A549 (cell line): Measurements from ENCODE around the gene LCE5A. TPM values are rescaled to one million over a fixed set of nuclear protein-coding genes. Genes with fewer than 3 reads are reported as not detected.

Experiments used
- ATAC-seq, 2 experiments: fragments of 200-7000 bp in 1 of 2; fragments of >200 bp in 1 of 2; cut with Nextera tagmentation in 1 of 2; cut with Tn5 transposase in 1 of 2; 3 replicates each; pipeline versions ENCODE4 v1.8.0 to v1.9.1; 2018 to 2020; ENCODE audit warnings: mild to moderate bottlenecking in 1 of 2, moderate library complexity in 1 of 2
- CTCF ChIA-PET: fragments of 300-600 bp; sonication (Branson Sonifier 250); formaldehyde crosslinking; extraction: SDS; loops from one replicate; lab custom pipeline; 2021; ENCODE audit warnings: antibody characterized with exemption, inconsistent platforms; lab: Yijun Ruan, JAX
- POLR2A ChIA-PET: fragments of 350-600 bp; formaldehyde crosslinking; extraction: SDS; loops from one replicate; lab custom pipeline; 2021; ENCODE audit warnings: antibody characterized with exemption, inconsistent platforms; lab: Yijun Ruan, JAX
- DNase-seq, 2 experiments: peaks; one replicate each; pipeline versions ENCODE4 v3.0.0 to v3.0.0-alpha.2; 2011 to 2016; ENCODE audit warnings: low read depth in 1 of 2, low spot score in 1 of 2
- FAIRE-seq: peaks from 2 replicates; lab custom pipeline; 2011; peaks lifted over from hg19 to GRCh38; lab: Jason Lieb, UNC
- H3K27ac ChIP-seq, 2 experiments: fragments of >200 bp; sonication (Bioruptor Twin); formaldehyde crosslinking; 3 replicates each; pipeline ENCODE4 v1.5.1; 2016 to 2017
- H3K4me1 ChIP-seq: fragments of >200 bp; sonication (Bioruptor Twin); formaldehyde crosslinking; 3 replicates; pipeline ENCODE4 v1.6.1; 2016
- H3K4me2 ChIP-seq: fragments of >200 bp; sonication (Bioruptor Twin); formaldehyde crosslinking; 3 replicates; pipeline ENCODE4 v1.6.1; 2016
- H3K4me3 ChIP-seq: fragments of >200 bp; sonication (Bioruptor Twin); formaldehyde crosslinking; 3 replicates; pipeline ENCODE4 v1.5.1; 2016
- H3K9me3 ChIP-seq: fragments of >200 bp; sonication (Bioruptor Twin); formaldehyde crosslinking; 3 replicates; pipeline ENCODE4 v1.6.1; 2016
- BCL3 ChIP-seq: fragments of >200 bp; sonication (Bioruptor Twin); formaldehyde crosslinking; IDR thresholded peaks from 3 replicates; pipeline ENCODE4 v1.6.1; 2016
- BHLHE40 ChIP-seq: IDR thresholded peaks from 2 replicates; pipeline ENCODE4 v1.6.1; 2012; ENCODE audit warnings: low read depth, low read length, inconsistent platforms
- CBX2 ChIP-seq: fragments of 200-600 bp; sonication (generic); IDR thresholded peaks from 2 replicates; pipeline ENCODE4 v1.6.1; 2016; ENCODE audit warnings: low read depth, mild to moderate bottlenecking, borderline replicate concordance
- CBX8 ChIP-seq: fragments of 200-600 bp; sonication (generic); IDR thresholded peaks from 2 replicates; pipeline ENCODE4 v1.6.1; 2016
- CEBPB ChIP-seq, 2 experiments: fragments of >200 bp in 1 of 2; sonication (Bioruptor Twin) in 1 of 2; formaldehyde crosslinking in 1 of 2; IDR thresholded peaks; 2 replicates each; pipeline ENCODE4 v1.6.1; 2012 to 2016
- CTCF ChIP-seq: fragments of >200 bp; sonication (Bioruptor Twin); formaldehyde crosslinking; IDR thresholded peaks from 3 replicates; pipeline ENCODE4 v1.5.1; 2016
- E2F6 ChIP-seq: IDR thresholded peaks from 2 replicates; pipeline ENCODE4 v1.6.1; 2012; ENCODE audit warnings: low read depth, borderline replicate concordance
- EP300 ChIP-seq, 2 experiments: fragments of >200 bp; sonication (Bioruptor Twin); formaldehyde crosslinking; IDR thresholded peaks; 2 replicates in 1 of 2; 3 replicates in 1 of 2; pipeline ENCODE4 v1.6.1; 2016 to 2017
- FOSL2 ChIP-seq, 2 experiments: fragments of 450-650 bp in 1 of 2; fragments of >200 bp in 1 of 2; sonication (Bioruptor Twin) in 1 of 2; formaldehyde crosslinking; IDR thresholded peaks; 2 replicates each; pipeline versions ENCODE4 v1.5.0 to v1.6.1; 2016 to 2020; ENCODE audit warnings: mild to moderate bottlenecking in 1 of 2, moderate library complexity in 1 of 2
- HOXA7 ChIP-seq: fragments of 250-450 bp; sonication (Bioruptor Pico); IDR thresholded peaks from 2 replicates; pipeline ENCODE4 v1.5.0; 2020; ENCODE audit warnings: mild to moderate bottlenecking, moderate library complexity
- HOXB13 ChIP-seq: fragments of 250-450 bp; sonication (Bioruptor Pico); IDR thresholded peaks from 2 replicates; pipeline ENCODE4 v1.5.0; 2020; ENCODE audit warnings: low read depth, mild to moderate bottlenecking, moderate library complexity
- HOXB5 ChIP-seq: fragments of 250-450 bp; sonication (Bioruptor Pico); IDR thresholded peaks from 2 replicates; pipeline ENCODE4 v1.5.0; 2020; ENCODE audit warnings: mild to moderate bottlenecking, moderate library complexity
- JUNB ChIP-seq: fragments of >200 bp; sonication (Bioruptor Twin); formaldehyde crosslinking; IDR thresholded peaks from 2 replicates; pipeline ENCODE4 v1.6.1; 2016
- MAZ ChIP-seq: fragments of 150-350 bp; IDR thresholded peaks from 2 replicates; pipeline ENCODE4 v1.6.1; 2014; ENCODE audit warnings: antibody characterized with exemption, low read depth, low read length, borderline replicate concordance
- MYC ChIP-seq: IDR thresholded peaks from 2 replicates; pipeline ENCODE4 v1.6.1; 2012; ENCODE audit warnings: mild to moderate bottlenecking, inconsistent platforms, low read length, improper control_type of control experiment, borderline replicate concordance
- NFE2L2 ChIP-seq: fragments of 150-350 bp; conservative IDR thresholded peaks from 2 replicates; pipeline ENCODE4 v1.6.1; 2014; ENCODE audit warnings: low read length
- PHF8 ChIP-seq: fragments of 200-600 bp; sonication (generic); IDR thresholded peaks from 2 replicates; pipeline ENCODE4 v1.6.1; 2016; ENCODE audit warnings: low read depth, mild to moderate bottlenecking, antibody characterized with exemption, moderate library complexity, borderline replicate concordance
- RAD21 ChIP-seq, 2 experiments: fragments of >200 bp in 1 of 2; sonication (Bioruptor Twin) in 1 of 2; formaldehyde crosslinking in 1 of 2; IDR thresholded peaks in 1 of 2; conservative IDR thresholded peaks in 1 of 2; 2 replicates in 1 of 2; 3 replicates in 1 of 2; pipeline ENCODE4 v1.6.1; 2012 to 2018; ENCODE audit warnings: inconsistent platforms in 1 of 2
- SMC3 ChIP-seq: fragments of >200 bp; sonication (Bioruptor Twin); formaldehyde crosslinking; IDR thresholded peaks from 3 replicates; pipeline ENCODE4 v1.6.1; 2018; ENCODE audit warnings: inconsistent platforms
- TP53 ChIP-seq: fragments of 250-450 bp; sonication (Bioruptor Pico); IDR thresholded peaks from 2 replicates; pipeline ENCODE4 v1.5.0; 2021; ENCODE audit warnings: mild to moderate bottlenecking, moderate library complexity
- USF2 ChIP-seq: fragments of 450-650 bp; IDR thresholded peaks from 2 replicates; pipeline ENCODE4 v1.6.1; 2014; ENCODE audit warnings: antibody characterized with exemption
- ZC3H11A ChIP-seq: fragments of 450-650 bp; IDR thresholded peaks from 2 replicates; pipeline ENCODE4 v1.6.1; 2014; ENCODE audit warnings: antibody characterized with exemption, mild to moderate bottlenecking
- ZFP36 ChIP-seq: fragments of 450-650 bp; IDR thresholded peaks from 2 replicates; pipeline ENCODE4 v1.6.1; 2014; ENCODE audit warnings: borderline replicate concordance; ENCODE audit not compliant: partially characterized antibody
- ZSCAN20 ChIP-seq: fragments of 250-450 bp; sonication (Bioruptor Pico); IDR thresholded peaks from 2 replicates; pipeline ENCODE4 v1.8.0; 2022; ENCODE audit warnings: mild to moderate bottlenecking, moderate library complexity
- WGBS: methylation state at CpG from one replicate; pipeline ENCODE4 v1.1.6; 2017; ENCODE audit errors: missing lambda C conversion rate; 5-methylcytosine and 5-hydroxymethylcytosine counted together
- polyA plus RNA-seq, 4 experiments: library from polyadenylated mRNA; depleted of rRNA in 3 of 4; stranded (reverse); fragments of >200 nt; fragmentation: RNase III in 1 of 4; extraction: RNeasy Plus Mini Kit Qiagen cat#74134 plus additional on column Dnase treatment in 1 of 4; gene quantifications; 2 replicates in 3 of 4; 3 replicates in 1 of 4; pipeline ENCODE4 v1.2.3, GENCODE V29; 2011 to 2017
- TF ChIP-seq, protein P1 (sequence below): fragments of 200-600 bp; sonication (generic); IDR thresholded peaks from 2 replicates; pipeline ENCODE4 v1.6.1; 2016; ENCODE audit warnings: antibody characterized with exemption, mild to moderate bottlenecking, moderate library complexity

LCE5A gene
- polyA plus RNA-seq, 2 of the 4 experiments (the other 2 are of a cell fraction), result not detected

GRCh38 chr1:152495066-152495675 is 15.4 kb upstream of the LCE5A start:
- Histone ChIP-seq H3K27ac (no peak overlapping the region), H3K9me3 (no peaks in the 10 kb centered on the region), H3K4me1 (peaks cover 16% of the 10 kb centered on the region), H3K4me3 (no peak overlapping the region), H3K4me2 (no peak overlapping the region)
- ATAC-seq (no peak), FAIRE-seq (no peak), DNase-seq (peak in 1 of 2 experiments; percentile 30)
- POLR2A ChIA-PET, result no interaction called here
- CTCF ChIA-PET, result interaction anchor here (1.2 to 7.4 kb wide), 3 partner anchors 37 to 96 kb away, joined by 3 to 75 read pairs (median 3); no protein-coding TSS in a partner anchor
- 62% methylated on average over 4 of the region's 4 CpGs for WGBS
- TF ChIP-seq RAD21 (conservative IDR thresholded peaks at IDR 0.05 in 1 of 2, IDR thresholded peaks at IDR 0.05 in 1 of 2) (0 out of 5 replicates have a peak, but pooled peaks of 1 of the 2 experiments have one; percentile 11), CBX8 (no peak)

DNA sequence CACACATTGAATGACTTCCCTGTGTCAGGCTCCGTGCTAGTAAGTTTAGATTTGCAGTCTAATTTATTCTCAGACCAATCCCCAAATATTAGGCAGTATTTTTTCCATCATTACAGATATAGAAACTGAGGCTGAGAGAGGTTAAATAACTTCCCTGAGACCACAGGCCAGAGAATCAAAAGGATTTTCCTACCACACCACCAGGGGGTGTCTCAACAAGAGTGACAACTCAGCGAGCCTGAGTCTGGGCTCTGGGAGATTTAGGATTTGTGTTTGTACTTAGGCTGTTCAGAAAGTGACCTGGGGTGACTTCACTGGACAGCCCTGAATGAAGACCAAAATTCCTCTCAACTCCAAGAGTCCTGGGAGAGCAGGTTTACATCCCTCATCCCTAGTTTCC is 13.3 kb upstream of the LCE5A start:
- POLR2A ChIA-PET, result no interaction called here
- CTCF ChIA-PET, result interaction anchor here (0.8 to 7.4 kb wide), 14 partner anchors 8 to 444 kb away, joined by 3 to 75 read pairs (median 6); partner anchors contain the start of gene LCE5A
- H3K4me3 ChIP-seq, result no peak overlapping the region
- DNase-seq (peak; percentile 40 to 71), FAIRE-seq (no peak), ATAC-seq (peak in 1 of 2 experiments; percentile 21; a peak in 2 of 6 replicates)
- H3K4me1 ChIP-seq, result peaks cover 37% of the 10 kb centered on the region
- WGBS, result 9% methylated on average over 2 of the region's 2 CpGs
- no peak overlapping the region for H3K4me2 ChIP-seq
- H3K27ac ChIP-seq, result peak overlapping the region; percentile 58 to 92
- H3K9me3 ChIP-seq, result no peaks in the 10 kb centered on the region
- TF ChIP-seq TP53 (CRISPR knock-in tag), result no peak
- no peak for TF ChIP-seq CBX8
- no peak for TF ChIP-seq MYC
- no peak for TF ChIP-seq PHF8
- TF ChIP-seq ZFP36, result no peak
- TF ChIP-seq SMC3, result peak; percentile 69
- TF ChIP-seq MAZ, result no peak
- no peak for TF ChIP-seq JUNB
- TF ChIP-seq, protein P1, sequence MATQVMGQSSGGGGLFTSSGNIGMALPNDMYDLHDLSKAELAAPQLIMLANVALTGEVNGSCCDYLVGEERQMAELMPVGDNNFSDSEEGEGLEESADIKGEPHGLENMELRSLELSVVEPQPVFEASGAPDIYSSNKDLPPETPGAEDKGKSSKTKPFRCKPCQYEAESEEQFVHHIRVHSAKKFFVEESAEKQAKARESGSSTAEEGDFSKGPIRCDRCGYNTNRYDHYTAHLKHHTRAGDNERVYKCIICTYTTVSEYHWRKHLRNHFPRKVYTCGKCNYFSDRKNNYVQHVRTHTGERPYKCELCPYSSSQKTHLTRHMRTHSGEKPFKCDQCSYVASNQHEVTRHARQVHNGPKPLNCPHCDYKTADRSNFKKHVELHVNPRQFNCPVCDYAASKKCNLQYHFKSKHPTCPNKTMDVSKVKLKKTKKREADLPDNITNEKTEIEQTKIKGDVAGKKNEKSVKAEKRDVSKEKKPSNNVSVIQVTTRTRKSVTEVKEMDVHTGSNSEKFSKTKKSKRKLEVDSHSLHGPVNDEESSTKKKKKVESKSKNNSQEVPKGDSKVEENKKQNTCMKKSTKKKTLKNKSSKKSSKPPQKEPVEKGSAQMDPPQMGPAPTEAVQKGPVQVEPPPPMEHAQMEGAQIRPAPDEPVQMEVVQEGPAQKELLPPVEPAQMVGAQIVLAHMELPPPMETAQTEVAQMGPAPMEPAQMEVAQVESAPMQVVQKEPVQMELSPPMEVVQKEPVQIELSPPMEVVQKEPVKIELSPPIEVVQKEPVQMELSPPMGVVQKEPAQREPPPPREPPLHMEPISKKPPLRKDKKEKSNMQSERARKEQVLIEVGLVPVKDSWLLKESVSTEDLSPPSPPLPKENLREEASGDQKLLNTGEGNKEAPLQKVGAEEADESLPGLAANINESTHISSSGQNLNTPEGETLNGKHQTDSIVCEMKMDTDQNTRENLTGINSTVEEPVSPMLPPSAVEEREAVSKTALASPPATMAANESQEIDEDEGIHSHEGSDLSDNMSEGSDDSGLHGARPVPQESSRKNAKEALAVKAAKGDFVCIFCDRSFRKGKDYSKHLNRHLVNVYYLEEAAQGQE, result no peak
- peak; percentile 42 to 44; a peak in 4 of 5 replicates for TF ChIP-seq RAD21 (conservative IDR thresholded peaks at IDR 0.05 in 1 of 2, IDR thresholded peaks at IDR 0.05 in 1 of 2)
- TF ChIP-seq ZSCAN20 (CRISPR knock-in tag), result no peak
- no peak for TF ChIP-seq CEBPB (IDR thresholded peaks at IDR 0.05)
- no peak for TF ChIP-seq USF2
- TF ChIP-seq BHLHE40, result no peak
- TF ChIP-seq BCL3, result no peak
- TF ChIP-seq EP300 (IDR thresholded peaks at IDR 0.05), result no peak
- no peak for TF ChIP-seq E2F6
- TF ChIP-seq HOXB13 (CRISPR knock-in tag), result no peak
- no peak for TF ChIP-seq ZC3H11A
- TF ChIP-seq FOSL2 (IDR thresholded peaks at IDR 0.05), result no peak
- no peak for TF ChIP-seq FOSL2 (CRISPR knock-in tag; IDR thresholded peaks at IDR 0.05)
- TF ChIP-seq CTCF, result peak; percentile 49
- no peak for TF ChIP-seq HOXB5
- no peak for TF ChIP-seq NFE2L2
- no peak for TF ChIP-seq CBX2
- TF ChIP-seq HOXA7 (CRISPR knock-in tag), result no peak
